GM18519 (cell line): ENCODE results near the gene TMEM130.
"Not testable (repeated sequence)": the region's sequence is repeated elsewhere in the genome, so short reads cannot be mapped to it uniquely, and the experiment has no call there.

Source experiments
- ATAC-seq: cut with Tn5 transposase; IDR thresholded peaks from one replicate; pipeline ENCODE4 v1.9.1; 2021; ENCODE audit warnings: mild to moderate bottlenecking, moderate library complexity; ENCODE audit not compliant: unreplicated experiment, low FRiP score

Gene TMEM130

GRCh38 chr7:98877692-98878364 is 8.0 kb upstream of the TMEM130 start:
- no peak for ATAC-seq

GRCh38 chr7:98877146-98877545 is 7.3 kb upstream of the TMEM130 start:
- ATAC-seq = no peak

GRCh38 chr7:98875501-98875900 is 5.7 kb upstream of the TMEM130 start:
- ATAC-seq = no peak

GRCh38 chr7:98874942-98875341 is 5.1 kb upstream of the TMEM130 start:
- no peak for ATAC-seq

GRCh38 chr7:98873610-98874009 is 3.8 kb upstream of the TMEM130 start:
- not testable (repeated sequence) for ATAC-seq

- ATAC-seq = no peak
Measured at GRCh38 chr7:98872328-98872924, 2.6 kb upstream of the TMEM130 start.

- ATAC-seq = no peak
Measured at GRCh38 chr7:98870807-98871491, 1.1 kb upstream of the TMEM130 start.

- ATAC-seq = no peak
Measured at GRCh38 chr7:98870121-98870651, 372 bp upstream of the TMEM130 start.

GRCh38 chr7:98869027-98869596 is 702 bp downstream of the TMEM130 start:
- no peak for ATAC-seq

- ATAC-seq = no peak
Measured at GRCh38 chr7:98868450-98868849, 1.4 kb downstream of the TMEM130 start.

GRCh38 chr7:98866765-98867164 is 3.0 kb downstream of the TMEM130 start:
- ATAC-seq = no peak

GRCh38 chr7:98866351-98866750 is 3.5 kb downstream of the TMEM130 start:
- no peak for ATAC-seq

- no peak for ATAC-seq
Measured at GRCh38 chr7:98864731-98865453, 4.9 kb downstream of the TMEM130 start.

- ATAC-seq = no peak
Measured at GRCh38 chr7:98863601-98864000, 6.2 kb downstream of the TMEM130 start.

GRCh38 chr7:98862716-98863420 is 6.9 kb downstream of the TMEM130 start:
- ATAC-seq = no peak

- ATAC-seq = no peak
Measured at GRCh38 chr7:98862203-98862602, 7.6 kb downstream of the TMEM130 start.

- no peak for ATAC-seq
Measured at GRCh38 chr7:98860071-98860470, 9.7 kb downstream of the TMEM130 start.

- no peak for ATAC-seq
Measured at GRCh38 chr7:98855610-98856422, 14.0 kb downstream of the TMEM130 start.

GRCh38 chr7:98852826-98853225 is 17.0 kb downstream of the TMEM130 start:
- no peak for ATAC-seq
